HFFc6 (cell line): Measurements from ENCODE around the gene FZD7. TPM values are rescaled to one million over a fixed set of nuclear protein-coding genes. Genes with fewer than 3 reads are reported as not detected.

Source experiments
- DNase-seq: peaks from one replicate; pipeline ENCODE4 v3.0.0-alpha.2; 2018
- H3K27ac Mint-ChIP-seq: 2 replicates; pipeline ENCODE4 v1.8.0; 2020; ENCODE audit warnings: mild to moderate bottlenecking, mixed read lengths
- H3K27me3 Mint-ChIP-seq: 2 replicates; pipeline ENCODE4 v1.8.0; 2021; ENCODE audit warnings: mild to moderate bottlenecking, moderate library complexity, mixed read lengths; ENCODE audit not compliant: insufficient read depth
- H3K36me3 Mint-ChIP-seq: 2 replicates; pipeline ENCODE4 v1.8.0; 2021; ENCODE audit warnings: low read depth, mixed read lengths
- H3K4me1 Mint-ChIP-seq: 2 replicates; pipeline ENCODE4 v1.8.0; 2020; ENCODE audit warnings: low read depth, mixed read lengths
- H3K4me3 Mint-ChIP-seq: 2 replicates; pipeline ENCODE4 v1.8.0; 2020; ENCODE audit warnings: mild to moderate bottlenecking, moderate library complexity, mixed read lengths
- H3K9me3 Mint-ChIP-seq: 2 replicates; pipeline ENCODE4 v1.8.0; 2020; ENCODE audit warnings: mild to moderate bottlenecking, mixed read lengths
- CTCF ChIP-seq: fragments of 200-600 bp; sonication (generic); IDR thresholded peaks from 2 replicates; pipeline ENCODE4 v1.5.0; 2021; ENCODE audit warnings: antibody characterized with exemption, mild to moderate bottlenecking
- total RNA-seq, 6 experiments: library from RNA; stranded (reverse); fragmentation: NEBNext Ultra II Directional; extraction: Animal tissue kit (Norgen Biotek cat#: 25700); gene quantifications; 2 replicates in 1 of 6; 3 replicates in 5 of 6; pipeline ENCODE4 v1.2.3, GENCODE V29; 2021

The FZD7 gene
- total RNA-seq, 6 experiments from 2014 or later: 111 to 147 (median 117) TPM

GRCh38 chr2:202006301-202006700 lies 27.4 kb upstream of the FZD7 start:
- H3K4me1 Mint-ChIP-seq: peaks cover 8% of the 10 kb centered on the region
- no peaks in the 10 kb centered on the region for H3K9me3 Mint-ChIP-seq
- no peak for DNase-seq
- H3K27me3 Mint-ChIP-seq: no peaks in the 10 kb centered on the region; the same call in 1 of the 2 replicates
- no peaks in the 10 kb centered on the region for H3K36me3 Mint-ChIP-seq
- H3K4me3 Mint-ChIP-seq: no peak overlapping the region
- TF ChIP-seq CTCF: no peak
- H3K27ac Mint-ChIP-seq: no peak overlapping the region

GRCh38 chr2:202007015-202007982 lies 26.4 kb upstream of the FZD7 start:
- H3K27me3 Mint-ChIP-seq: no peaks in the 10 kb centered on the region; the same call in 1 of the 2 replicates
- H3K36me3 Mint-ChIP-seq: no peaks in the 10 kb centered on the region
- peaks cover 8% of the 10 kb centered on the region for H3K4me1 Mint-ChIP-seq
- H3K9me3 Mint-ChIP-seq: no peaks in the 10 kb centered on the region
- no peak overlapping the region for H3K27ac Mint-ChIP-seq
- no peak for DNase-seq
- peak; percentile 35; the same call in 1 of the 2 replicates for TF ChIP-seq CTCF
- no peak overlapping the region for H3K4me3 Mint-ChIP-seq

GRCh38 chr2:202007983-202008354 lies 25.7 kb upstream of the FZD7 start:
- no peaks in the 10 kb centered on the region; the same call in 1 of the 2 replicates for H3K27me3 Mint-ChIP-seq
- H3K4me1 Mint-ChIP-seq: peaks cover 8% of the 10 kb centered on the region
- H3K27ac Mint-ChIP-seq: no peak overlapping the region
- H3K4me3 Mint-ChIP-seq: no peak overlapping the region
- TF ChIP-seq CTCF: no peak
- H3K9me3 Mint-ChIP-seq: no peaks in the 10 kb centered on the region
- no peaks in the 10 kb centered on the region for H3K36me3 Mint-ChIP-seq
- DNase-seq: no peak

DNA sequence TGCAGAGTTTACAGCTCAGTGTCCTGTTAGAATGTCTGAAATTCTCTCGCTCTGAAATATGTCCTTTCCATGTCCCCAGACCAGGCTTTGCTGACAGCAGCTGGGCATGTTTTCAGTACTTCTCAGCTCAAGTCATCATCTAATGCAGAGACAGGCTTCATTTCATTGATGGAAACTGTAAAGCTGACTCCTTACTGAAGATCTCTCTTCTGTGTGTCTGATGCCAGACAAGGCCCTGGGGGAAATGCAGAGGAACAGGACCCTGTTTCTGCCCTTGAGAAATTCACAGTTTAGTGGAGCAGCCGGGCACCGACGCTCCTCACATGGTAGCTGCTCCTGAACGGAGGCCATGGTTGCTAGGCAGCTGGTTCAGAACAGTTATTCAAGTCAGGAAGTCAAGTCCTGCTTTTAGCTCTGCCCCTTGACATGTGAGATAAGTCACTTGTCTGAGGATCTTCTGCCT lies 24.6 kb upstream of the FZD7 start:
- H3K27me3 Mint-ChIP-seq: peaks cover 3% of the 10 kb centered on the region; the same call in 1 of the 2 replicates
- TF ChIP-seq CTCF: no peak
- no peak for DNase-seq
- H3K4me3 Mint-ChIP-seq: no peak overlapping the region
- no peaks in the 10 kb centered on the region for H3K9me3 Mint-ChIP-seq
- no peak overlapping the region for H3K27ac Mint-ChIP-seq
- no peaks in the 10 kb centered on the region for H3K36me3 Mint-ChIP-seq
- H3K4me1 Mint-ChIP-seq: peaks cover 11% of the 10 kb centered on the region

GRCh38 chr2:202009581-202009980 lies 24.1 kb upstream of the FZD7 start:
- no peak for TF ChIP-seq CTCF
- Mint-ChIP-seq H3K36me3 (no peaks in the 10 kb centered on the region), H3K9me3 (no peaks in the 10 kb centered on the region), H3K4me3 (no peak overlapping the region), H3K27me3 (peaks cover 3% of the 10 kb centered on the region; the same call in 1 of the 2 replicates), H3K4me1 (peaks cover 16% of the 10 kb centered on the region), H3K27ac (no peak overlapping the region)
- no peak for DNase-seq
